ENCODE data around the gene AGAP3.

Gene AGAP3

DNA sequence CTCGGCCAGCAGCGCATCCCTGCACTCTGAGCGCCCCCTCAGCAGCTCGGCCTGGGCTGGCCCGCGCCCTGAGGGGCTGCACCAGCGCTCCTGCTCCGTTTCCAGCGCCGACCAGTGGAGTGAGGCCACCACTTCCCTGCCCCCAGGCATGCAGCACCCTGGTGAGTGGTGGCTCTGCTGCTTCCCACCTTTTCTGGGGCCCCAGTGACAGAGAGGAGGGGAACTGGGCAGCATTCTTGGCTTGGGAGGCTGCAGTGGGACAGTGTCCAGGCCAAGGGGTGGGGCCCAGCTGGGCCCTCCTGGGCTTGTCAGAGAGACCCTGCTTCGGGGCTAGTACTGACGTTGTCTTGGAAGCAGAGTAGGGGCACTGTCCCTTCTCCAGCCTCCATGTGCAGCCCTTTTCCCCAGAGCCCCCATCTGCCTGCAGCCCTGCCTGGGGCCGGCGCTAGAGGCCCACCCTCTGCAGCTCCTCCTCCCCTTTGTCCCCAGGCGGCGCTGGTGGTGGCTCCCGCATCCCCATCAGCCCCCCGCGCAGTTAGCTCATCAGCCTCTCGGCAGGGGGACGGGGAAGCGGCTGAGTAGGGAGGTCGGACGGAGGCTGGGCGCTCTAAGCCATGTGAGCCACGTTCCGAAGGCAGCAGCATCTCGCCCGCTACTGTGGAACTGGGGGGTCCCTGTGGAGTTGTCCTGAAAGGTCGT, 52.0 kb downstream of the AGAP3 start:
- DNase-seq = no peak

DNA sequence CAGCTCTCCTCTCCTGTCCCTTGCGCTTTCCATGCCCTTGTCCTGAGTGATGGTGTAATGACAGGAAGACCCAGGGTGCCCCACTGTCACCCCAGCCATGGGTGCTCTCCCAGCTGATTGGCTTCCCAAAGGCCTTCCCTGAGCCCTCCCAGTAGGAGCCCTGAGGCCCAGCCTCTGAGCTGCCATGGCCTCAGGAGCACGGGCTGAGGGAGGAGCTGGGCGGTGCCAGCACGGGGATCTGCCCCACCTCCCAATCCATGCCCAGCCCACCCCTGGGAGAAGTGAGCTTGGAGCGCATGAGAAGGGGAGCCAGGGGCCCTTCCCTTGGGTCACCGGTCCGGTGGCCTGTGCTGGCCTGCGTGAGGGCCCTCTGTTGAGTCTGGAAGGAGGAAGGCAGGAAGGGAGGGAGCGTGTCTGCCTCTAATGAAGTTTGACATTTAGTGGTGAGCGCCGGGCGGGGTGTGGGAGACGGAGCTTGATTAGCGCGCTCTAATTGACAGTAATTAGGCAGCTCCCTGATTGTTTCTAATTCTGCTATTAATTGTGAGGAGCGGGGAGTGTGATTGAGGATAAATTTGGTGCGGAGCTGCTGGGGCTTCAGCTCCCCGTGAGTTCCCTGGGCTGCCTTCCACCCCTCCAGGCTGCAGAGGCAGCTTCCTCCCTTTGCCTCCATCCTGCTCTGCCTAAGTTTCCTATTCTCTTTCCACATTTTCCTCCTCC, 53.0 kb downstream of the AGAP3 start:
- no peak for DNase-seq

DNA sequence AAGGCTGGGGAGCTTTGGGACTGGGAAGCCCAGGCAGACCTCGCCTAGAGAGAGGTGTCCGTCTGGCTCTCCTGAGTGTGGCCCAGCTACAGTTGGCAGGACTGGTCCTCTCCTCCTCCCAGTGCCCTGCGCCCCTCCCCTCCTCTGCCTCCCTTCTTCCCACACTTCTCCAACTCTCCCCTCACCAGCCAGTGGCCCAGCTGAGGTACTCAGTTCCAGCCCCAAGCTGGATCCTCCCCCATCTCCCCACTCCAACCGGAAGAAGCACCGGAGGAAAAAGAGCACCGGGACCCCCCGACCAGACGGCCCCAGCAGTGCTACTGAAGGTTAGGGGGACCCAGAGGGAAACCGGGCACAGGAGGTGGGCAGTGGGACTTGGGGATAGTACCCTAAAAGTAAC, 53.5 kb downstream of the AGAP3 start:
- DNase-seq = no peak

DNA sequence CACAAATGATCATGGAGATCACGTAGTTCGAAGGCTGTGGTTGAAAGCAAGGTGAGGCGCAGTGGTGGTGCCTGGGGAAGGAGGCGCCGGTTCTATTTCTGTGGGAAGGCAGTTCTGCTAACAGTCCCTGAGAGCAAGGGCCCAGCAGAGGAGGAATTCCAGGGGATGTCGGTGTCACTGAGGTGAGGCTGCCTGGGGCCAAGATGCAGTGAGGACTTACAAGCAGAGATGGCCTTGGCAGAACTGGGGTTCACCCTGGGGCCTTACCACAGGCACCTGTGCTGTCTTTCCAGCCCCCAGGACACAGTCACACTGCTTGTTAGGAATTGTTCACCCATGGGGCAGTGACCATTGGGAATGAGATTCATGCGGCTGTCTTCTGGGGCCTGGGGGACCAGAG, 54.6 kb downstream of the AGAP3 start:
- DNase-seq = no peak

DNA sequence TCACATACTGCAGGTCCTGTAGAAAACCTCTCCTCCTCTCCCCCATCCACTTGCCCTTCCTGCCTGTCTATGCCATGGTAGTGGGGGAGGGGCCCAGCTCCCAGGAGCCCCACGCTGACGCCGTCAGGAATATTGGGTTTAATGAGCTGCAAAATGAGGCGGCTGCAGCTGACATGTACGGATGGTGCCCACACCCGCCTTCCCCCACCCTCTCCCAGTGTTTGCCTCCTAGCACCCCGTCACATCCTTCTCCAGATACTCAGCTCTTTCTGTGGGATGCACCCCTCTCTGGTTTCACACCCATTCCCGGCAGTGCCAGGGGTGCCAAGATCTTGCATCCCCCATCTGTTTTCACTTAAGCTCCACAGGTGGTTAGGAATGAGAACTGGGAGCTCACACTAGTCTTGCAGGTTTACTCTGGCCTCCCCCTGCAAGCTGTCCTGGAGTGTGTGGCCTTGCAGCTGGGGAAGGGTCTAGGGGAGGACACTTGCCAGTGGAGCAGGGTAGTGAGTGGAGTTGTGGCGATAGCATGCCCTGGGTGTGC, 55.1 kb downstream of the AGAP3 start:
- DNase-seq = no peak

DNA sequence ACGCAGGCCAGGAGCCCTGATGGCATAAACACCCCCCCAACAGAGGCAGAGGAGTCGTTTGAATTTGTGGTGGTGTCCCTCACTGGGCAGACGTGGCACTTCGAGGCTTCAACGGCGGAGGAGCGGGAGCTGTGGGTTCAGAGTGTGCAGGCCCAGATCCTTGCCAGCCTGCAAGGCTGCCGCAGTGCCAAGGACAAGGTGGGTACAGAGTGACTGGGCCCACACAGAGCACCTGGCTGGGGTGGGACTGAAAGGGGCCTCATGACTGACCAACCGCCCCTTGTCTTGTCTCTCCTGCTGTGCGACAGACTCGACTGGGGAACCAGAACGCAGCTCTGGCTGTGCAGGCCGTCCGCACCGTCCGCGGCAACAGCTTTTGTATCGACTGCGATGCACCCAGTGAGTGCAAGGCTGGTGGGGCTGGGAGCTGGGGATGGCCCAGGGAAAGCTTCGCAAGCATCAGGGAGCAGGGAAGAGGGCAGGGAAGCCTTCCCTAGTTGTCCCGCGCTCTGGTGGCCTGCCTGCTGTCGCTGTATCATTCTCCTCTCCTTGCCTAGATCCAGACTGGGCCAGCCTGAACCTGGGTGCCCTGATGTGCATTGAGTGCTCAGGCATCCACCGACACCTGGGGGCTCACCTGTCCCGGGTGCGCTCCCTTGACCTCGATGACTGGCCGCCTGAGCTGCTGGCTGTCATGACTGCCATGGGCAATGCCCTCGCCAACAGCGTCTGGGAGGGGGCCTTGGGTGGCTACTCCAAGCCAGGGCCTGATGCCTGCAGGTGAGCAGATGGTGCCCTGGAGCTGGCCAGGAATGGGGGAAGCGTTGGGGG, 55.8 kb downstream of the AGAP3 start:
- no peak for DNase-seq

DNA sequence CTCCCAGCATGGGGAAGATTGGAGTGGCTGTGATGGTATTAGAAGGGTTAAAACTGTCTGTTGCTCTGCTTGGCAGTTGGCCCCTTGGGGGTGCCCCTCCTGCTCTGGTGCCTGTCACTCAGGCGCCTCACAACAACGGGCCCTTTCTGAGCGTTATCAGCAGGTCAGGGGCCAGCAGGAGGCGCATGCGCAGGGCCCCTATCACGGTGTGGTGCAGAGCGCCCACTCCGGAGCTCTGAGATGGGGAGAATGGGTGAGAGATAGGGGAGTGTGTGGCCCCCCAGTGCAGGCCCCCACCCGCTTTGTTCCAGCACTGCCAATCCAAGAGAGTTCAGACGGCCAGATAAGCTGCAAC, 56.4 kb downstream of the AGAP3 start:
- no peak for DNase-seq

DNA sequence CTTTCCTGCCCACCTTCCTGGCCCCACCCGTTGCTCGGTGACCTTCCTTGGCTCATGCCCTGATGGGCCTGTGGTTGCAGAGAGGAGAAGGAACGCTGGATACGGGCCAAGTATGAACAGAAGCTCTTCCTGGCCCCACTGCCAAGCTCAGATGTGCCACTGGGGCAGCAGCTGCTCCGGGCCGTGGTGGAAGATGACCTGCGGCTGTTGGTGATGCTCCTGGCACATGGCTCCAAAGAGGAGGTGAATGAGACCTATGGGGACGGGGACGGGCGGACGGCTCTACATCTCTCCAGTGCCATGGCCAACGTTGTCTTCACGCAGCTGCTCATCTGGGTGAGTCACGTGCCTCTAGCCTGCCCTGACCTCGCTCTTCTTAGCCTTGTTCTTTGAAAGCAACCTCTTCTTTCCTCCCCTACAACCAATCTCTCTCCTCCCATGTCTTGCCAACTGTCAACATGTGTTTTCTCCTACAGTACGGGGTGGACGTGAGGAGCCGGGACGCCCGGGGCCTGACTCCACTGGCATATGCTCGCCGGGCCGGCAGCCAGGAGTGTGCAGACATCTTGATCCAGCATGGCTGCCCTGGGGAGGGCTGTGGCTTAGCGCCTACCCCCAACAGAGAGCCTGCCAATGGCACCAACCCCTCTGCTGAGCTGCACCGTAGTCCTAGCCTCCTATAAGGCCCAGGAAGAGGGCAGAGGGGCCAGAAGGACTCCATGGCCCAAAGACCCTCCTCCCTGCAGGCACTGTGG, 57.2 kb downstream of the AGAP3 start:
- no peak for DNase-seq

DNA sequence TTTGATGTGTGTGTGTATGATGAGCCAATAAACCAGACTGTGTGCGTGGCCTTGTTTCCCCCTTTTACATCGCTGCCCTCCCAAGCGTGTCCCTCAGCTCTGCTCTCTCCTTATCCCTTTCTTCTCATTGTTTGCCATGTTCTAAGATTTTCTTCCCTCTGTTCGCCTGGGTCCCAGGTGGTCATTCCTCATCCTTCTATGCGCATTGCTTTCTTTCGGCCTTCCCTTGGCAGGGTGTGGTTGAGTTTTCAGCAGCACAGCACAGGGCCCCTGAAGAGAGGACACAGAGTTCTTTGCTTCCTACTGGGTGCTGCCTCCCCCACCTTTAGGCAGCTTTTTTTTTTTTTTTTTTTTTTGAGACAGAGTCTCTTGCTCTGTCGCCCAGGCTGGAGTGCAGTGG, 58.1 kb downstream of the AGAP3 start:
- DNase-seq = no peak

DNA sequence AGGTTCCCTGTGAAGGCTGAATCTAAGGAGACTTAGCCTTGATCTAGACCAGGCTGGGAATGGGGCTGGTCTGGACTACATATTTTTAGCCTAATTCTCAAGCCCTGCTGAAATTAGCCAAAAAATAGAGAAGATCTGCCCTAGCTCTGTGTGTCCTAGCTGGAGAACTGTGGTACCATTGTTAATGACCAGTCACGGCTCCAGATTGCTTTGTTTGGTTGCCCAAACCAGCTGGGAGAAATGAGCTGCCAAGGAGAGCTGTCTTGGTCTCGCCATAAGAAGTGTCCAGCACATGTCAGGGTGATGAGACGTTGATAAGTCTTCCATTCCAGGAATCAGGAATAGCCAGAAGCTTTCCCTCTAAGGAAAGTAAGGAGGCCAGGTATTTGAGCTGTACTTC, 60.5 kb downstream of the AGAP3 start:
- no peak for DNase-seq

DNA sequence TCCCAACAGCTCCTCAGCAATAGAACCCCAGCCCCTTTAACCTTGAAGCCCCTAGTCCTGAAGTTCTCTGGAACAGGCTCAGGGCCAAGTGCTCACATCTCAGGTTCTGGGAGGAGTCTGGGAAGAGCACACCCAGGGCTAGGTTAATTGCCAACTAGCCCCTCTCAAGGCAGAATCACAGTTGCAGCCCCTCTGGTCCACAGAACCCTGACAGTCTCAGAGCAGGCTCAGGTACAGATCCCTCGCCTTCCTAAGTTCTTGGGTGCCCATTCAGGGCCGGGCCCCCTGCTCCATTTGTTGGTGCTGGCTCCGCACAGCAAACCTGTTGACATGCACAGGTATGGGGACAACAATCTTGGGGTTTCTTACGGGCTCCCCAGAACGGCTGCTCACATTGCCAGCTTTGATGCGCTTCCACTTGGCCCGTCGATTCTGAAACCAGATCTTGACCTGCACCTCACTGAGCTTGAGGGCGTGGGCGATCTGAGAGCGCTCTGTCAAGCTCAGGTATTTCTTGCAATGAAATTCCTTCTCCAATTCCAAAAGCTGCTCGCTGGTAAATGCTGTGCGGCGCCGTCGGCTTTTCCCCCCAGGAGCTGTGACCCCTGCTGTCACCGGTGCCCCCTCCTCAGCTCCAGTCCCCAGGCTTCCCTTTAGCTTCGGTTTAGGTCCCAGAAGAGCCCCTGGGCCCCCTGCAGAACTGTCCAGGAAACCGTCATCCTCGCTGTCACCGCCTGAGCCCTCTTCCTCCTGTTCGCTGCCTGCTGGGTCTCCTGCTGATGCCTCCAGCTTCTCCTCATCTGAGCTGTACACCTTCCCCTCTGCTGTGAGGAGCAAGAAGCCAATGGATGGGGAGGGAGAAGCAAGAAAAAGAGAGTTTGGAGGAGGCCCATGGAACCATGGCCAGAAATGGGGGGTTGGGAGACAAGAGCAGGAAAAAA, 62.3 kb downstream of the AGAP3 start:
- no peak for DNase-seq

DNA sequence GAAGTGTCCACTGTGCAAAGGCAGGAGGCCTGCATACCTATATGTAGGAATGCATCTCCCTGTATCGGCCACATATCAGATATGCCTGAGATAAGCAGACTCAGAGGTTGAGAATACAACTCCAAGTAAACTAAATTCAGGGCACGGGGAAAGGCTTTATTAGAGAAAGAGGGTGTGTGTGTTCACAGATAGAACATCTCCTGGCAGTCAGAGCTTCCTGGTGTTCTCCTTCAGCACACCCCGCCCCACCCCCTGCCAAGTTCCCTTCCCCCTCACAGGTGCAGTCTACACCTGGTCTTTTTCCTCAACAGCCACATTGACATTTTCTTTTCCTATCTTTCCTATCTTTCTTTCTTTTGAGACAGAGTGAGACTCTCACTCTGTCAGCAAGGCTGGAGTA, 64.1 kb downstream of the AGAP3 start:
- no peak for DNase-seq

DNA sequence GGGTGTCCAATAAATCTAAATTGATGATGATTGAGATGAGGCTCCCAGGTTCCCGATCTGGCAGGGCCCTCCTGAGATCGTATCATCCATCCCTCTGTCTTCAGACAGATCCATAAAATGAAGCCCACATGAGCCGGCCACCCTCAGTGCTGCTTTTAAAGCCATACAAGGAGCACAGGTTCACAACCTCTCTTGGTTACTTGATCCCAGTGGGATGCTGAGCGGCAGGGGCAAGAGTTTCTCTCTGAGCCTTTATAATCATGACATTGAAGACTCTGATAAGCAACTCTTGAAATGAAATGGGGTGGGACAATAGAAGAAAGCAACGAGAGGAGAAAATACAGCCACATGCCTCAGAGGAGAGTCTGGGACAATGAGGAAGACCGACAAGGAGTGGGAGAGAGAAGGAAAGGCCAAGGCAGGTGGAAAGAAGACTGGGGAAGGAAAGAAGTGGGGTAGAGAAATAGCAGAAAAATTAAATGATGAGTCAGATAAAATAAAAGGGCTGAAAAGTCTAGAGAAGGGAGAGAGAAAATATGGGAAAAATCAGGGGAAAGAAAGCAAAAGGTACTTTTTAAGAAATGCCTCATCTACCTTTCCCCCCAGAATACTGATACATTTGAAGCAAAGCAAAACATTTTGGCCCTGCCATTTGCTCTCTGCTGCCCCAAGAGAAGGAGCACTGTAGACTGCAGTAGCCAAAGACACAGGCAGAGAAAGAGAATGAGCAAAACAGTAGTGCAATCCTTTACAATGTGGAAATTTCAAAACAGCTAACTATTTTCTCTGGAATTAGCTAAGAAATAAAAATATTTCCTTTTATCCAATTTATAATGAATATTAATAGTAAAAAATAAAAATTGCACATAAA, 66.6 kb downstream of the AGAP3 start:
- DNase-seq = no peak

DNA sequence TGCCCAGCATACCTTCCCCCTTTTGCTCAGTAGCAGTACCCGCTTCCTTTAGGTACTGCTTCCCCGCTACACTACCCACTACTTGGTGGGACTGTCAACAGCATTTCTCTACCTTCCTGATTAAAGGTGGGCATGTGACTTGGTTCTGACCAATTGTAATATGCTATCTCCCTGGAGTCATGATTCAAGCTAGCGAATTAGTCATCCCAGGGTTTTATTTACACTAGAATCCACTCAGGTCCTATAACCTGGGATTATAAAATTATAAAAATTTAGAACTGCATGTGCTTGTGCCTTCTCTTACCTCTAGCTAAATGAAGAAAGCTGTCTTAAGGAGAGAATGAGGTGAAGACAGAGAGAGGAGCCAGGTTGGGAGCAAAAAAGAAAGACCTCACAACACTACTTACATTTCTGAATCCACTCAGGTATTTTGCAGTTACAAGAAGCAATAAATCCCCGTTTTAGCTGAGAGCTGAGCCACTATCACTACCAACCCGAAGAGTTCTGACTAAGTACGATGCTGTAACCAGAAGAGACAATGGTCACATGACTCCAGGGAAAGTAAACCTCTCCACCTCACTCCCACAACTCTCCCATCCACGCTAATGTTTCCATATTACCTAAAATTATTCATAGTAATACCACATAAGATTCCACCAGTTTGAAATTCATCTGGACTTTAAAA, 71.5 kb downstream of the AGAP3 start:
- DNase-seq = no peak

DNA sequence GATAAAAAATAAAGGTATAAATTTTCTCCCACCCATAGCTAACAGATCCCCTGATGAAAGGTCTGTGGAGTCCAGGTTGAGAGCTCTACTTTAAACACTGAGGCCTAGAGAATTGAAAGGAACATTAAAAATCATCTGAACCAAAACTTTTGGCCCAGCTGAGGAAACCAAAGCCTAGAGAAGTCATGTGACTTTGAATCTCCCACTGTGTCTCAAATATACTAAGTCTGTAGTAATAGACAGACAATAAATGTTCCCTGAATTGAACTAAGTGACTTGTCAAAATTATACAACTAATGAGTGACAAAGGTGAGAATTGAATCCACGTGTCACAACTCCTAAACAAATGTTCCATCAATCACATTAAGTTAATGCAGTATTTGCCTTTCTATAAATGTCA, 75.5 kb downstream of the AGAP3 start:
- no peak for DNase-seq

DNA sequence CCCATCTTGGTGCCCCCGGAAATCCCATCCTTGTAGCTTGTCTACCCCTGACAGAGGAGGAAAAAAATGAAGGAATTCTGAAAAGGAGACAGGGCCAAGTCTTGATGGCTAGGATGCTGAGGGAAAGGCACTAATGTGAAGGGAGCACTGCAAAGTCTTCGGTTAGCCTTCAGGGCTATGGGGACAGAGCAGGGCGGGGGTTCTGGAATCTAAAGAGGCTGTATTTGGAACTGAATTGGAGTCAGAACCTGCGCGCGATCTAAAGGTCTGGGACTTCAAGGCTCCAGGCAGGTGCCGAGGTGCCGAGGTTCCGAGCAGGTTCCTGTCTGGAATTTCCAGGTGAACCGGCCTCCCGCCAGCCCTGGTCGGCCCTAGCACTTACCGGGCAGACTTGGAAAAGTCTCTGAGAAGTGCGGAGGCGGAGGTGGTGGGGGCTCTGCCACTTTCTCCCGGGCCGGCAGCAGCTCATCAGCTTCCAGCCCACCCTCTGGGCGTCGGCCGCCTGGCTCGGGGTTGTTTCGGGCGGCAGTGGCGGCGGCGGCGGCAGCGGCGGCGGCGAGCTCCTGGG, 80.4 kb downstream of the AGAP3 start:
- no peak for DNase-seq

DNA sequence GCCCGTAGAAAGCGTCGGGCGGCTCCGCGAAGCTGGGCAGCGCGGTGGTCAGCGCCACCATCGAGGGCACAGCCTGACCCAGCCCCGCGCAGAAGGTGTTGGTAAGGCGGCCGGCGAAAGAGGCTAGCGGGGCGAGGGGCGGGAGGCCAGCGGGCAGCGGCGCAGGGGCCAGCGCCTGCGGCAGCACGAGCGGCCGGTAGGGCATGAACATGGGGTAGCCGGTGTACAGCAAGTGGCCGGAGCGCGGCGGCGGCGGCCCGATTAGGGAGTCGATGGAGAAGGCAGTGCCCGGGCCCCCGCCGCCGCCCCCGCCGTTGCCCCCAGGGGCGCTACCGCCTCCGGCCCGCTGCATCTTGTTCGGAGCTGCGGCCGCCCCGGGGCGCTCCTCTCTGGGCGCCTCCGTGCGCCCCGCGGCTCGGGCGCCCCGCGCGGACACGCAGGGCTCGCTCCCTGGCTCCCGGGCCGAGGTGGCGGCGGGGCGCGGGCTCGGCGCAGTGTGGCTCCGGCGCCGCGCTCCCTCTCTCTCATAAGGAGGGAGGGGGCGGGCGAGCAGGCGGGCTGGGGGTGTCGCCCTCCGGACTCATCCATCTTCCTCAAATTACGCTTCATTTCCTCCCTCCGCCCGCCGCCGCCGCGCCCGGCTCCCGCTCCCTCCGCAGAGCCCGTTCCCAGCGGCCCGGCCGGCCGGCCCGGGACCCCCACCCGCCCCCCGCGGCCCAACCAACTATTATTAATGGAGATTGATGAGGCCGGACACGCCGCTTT, 81.1 kb downstream of the AGAP3 start, which contains the start of gene GBX1:
GBX1 (minus strand) TSS at position 498 of the 765 bp plus-strand sequence; CDS start at position 352, 146 bp downstream.
- DNase-seq = no peak

DNA sequence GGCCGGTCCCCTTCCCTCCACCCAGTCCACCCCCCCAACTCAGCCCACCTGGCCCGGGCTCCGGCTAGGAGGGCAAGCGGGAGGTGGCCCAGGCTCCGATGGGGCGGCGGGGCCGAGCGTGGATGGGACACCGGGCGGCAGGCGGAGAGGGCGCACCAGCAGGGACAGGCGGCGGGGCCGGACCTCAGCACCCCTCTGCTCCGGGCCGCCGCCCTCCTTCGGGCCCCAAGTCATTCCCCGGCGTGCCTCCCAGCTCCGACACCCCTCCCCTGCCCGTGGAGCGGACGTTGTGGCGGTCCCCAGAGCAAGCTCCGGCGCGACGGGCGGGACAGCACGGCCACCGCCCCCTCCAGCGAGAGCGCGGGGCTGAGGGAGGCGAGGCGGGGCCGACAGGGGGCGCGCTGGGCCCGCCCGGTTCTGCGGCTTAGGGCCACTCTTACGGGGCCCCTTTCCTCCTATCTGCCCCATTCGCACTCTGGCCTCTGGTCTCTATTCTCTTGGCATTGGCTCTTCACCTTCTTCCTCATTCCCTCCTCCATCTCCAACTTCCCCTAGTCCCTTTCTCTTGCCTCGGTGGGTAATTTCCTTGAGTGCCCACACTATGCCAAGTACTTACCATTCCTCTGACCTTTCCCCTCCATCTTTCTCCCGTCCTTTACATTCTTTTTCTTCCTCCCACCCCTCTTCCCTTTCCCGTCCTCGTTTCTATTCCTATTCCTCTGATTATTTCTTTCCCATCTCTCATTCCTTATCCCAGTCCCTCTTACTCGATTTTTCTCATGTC, 81.9 kb downstream of the AGAP3 start:
- DNase-seq = peak; percentile 64

Data from CD4-positive, alpha-beta T cell treated with Interleukin-10 for 1 hour (primary cell).